NCI-H2081 (cell line): ENCODE results near the gene DNAJB8.

ENCODE experiments used
- DNase-seq, 2 experiments: peaks; one replicate each; lab custom pipeline; 2025; lab: John Stamatoyannopoulos, UW

DNAJB8 gene

GRCh38 chr3:128425142-128425845 lies 41.4 kb downstream of the DNAJB8 start:
- no peak for DNase-seq

- no peak for DNase-seq
Observed at GRCh38 chr3:128424508-128425069, 42.1 kb downstream of the DNAJB8 start.

GRCh38 chr3:128423525-128424147 lies 43.1 kb downstream of the DNAJB8 start:
- DNase-seq = no peak

GRCh38 chr3:128422762-128423524 lies 43.7 kb downstream of the DNAJB8 start:
- no peak for DNase-seq

- no peak for DNase-seq
Observed at GRCh38 chr3:128421966-128422365, 44.7 kb downstream of the DNAJB8 start.

- DNase-seq = no peak
Observed at GRCh38 chr3:128421439-128421836, 45.3 kb downstream of the DNAJB8 start.

GRCh38 chr3:128420720-128421438 lies 45.8 kb downstream of the DNAJB8 start:
- no peak for DNase-seq

- no peak for DNase-seq
Observed at GRCh38 chr3:128420289-128420688, 46.4 kb downstream of the DNAJB8 start.

GRCh38 chr3:128419311-128419710 lies 47.4 kb downstream of the DNAJB8 start:
- DNase-seq = no peak

GRCh38 chr3:128418900-128419299 lies 47.8 kb downstream of the DNAJB8 start:
- no peak for DNase-seq

GRCh38 chr3:128416578-128417211 lies 50.0 kb downstream of the DNAJB8 start:
- DNase-seq = no peak

GRCh38 chr3:128415773-128416577 lies 50.7 kb downstream of the DNAJB8 start:
- DNase-seq = no peak

- no peak for DNase-seq
Observed at GRCh38 chr3:128415200-128415772, 51.4 kb downstream of the DNAJB8 start.

- no peak for DNase-seq
Observed at GRCh38 chr3:128413413-128414205, 53.1 kb downstream of the DNAJB8 start.

GRCh38 chr3:128413003-128413370 lies 53.7 kb downstream of the DNAJB8 start:
- DNase-seq = no peak
